Activated CD4-positive, alpha-beta T cell treated with anti-CD3 and anti-CD28 coated beads, Interleukin-2, Interleukin-6, amounts not matched to agents 100 ng/mL and 50 ng/mL, durations not matched to agents 16 hours and 8 hours (primary cell): ENCODE data around the gene LAGE3.
A peak's percentile ranks its signal among the peaks of the same experiment; 100 is the strongest.

Experiments used
- DNase-seq: peaks from one replicate; pipeline ENCODE4 v3.0.0-alpha.2; 2020

The LAGE3 gene

GRCh38 chrX:154473683-154474082, 5.4 kb downstream of the LAGE3 start:
- no peak for DNase-seq

- no peak for DNase-seq
These were observed 6.1 kb downstream of the LAGE3 start for GRCh38 chrX:154472685-154473632.

- no peak for DNase-seq
These were observed 7.0 kb downstream of the LAGE3 start for GRCh38 chrX:154471839-154472684.

- DNase-seq: no peak
These were observed 8.0 kb downstream of the LAGE3 start for GRCh38 chrX:154470914-154471568.

- DNase-seq: no peak
These were observed 8.6 kb downstream of the LAGE3 start for GRCh38 chrX:154470434-154470833.

GRCh38 chrX:154469880-154470279, 9.2 kb downstream of the LAGE3 start:
- no peak for DNase-seq

GRCh38 chrX:154469114-154469513, 10.0 kb downstream of the LAGE3 start:
- DNase-seq: no peak

- DNase-seq: no peak
These were observed 10.9 kb downstream of the LAGE3 start for GRCh38 chrX:154468217-154468616.

GRCh38 chrX:154467556-154467955, 11.5 kb downstream of the LAGE3 start:
- no peak for DNase-seq

- DNase-seq: no peak
These were observed 12.2 kb downstream of the LAGE3 start for GRCh38 chrX:154466907-154467306.

GRCh38 chrX:154466036-154466435, 13.0 kb downstream of the LAGE3 start:
- DNase-seq: no peak

GRCh38 chrX:154465601-154466000, 13.5 kb downstream of the LAGE3 start:
- no peak for DNase-seq

- DNase-seq: no peak
These were observed 14.2 kb downstream of the LAGE3 start for GRCh38 chrX:154464806-154465365.

GRCh38 chrX:154463611-154464220, 15.4 kb downstream of the LAGE3 start:
- DNase-seq: no peak

GRCh38 chrX:154462396-154462795, 16.7 kb downstream of the LAGE3 start:
- no peak for DNase-seq

- no peak for DNase-seq
These were observed 18.8 kb downstream of the LAGE3 start for GRCh38 chrX:154460326-154460725.

GRCh38 chrX:154459832-154460231, 19.2 kb downstream of the LAGE3 start:
- DNase-seq: no peak

- DNase-seq: peak; percentile 33
These were observed 19.9 kb downstream of the LAGE3 start for GRCh38 chrX:154458954-154459778.

GRCh38 chrX:154458116-154458953, 20.7 kb downstream of the LAGE3 start, which contains the start of gene PLXNA3:
Gene PLXNA3 (plus strand): TSS chrX:154458281. CDS start chrX:154460184, 1,903 bp downstream.
- DNase-seq: peak; percentile 57

- DNase-seq: peak; percentile 55
These were observed 21.5 kb downstream of the LAGE3 start for GRCh38 chrX:154457491-154458115.
